ENCODE measurements around the gene HSPA2.
"Not testable (repeated sequence)": the region's sequence is repeated elsewhere in the genome, so short reads cannot be mapped to it uniquely, and the experiment has no call there.

HSPA2 gene

DNA sequence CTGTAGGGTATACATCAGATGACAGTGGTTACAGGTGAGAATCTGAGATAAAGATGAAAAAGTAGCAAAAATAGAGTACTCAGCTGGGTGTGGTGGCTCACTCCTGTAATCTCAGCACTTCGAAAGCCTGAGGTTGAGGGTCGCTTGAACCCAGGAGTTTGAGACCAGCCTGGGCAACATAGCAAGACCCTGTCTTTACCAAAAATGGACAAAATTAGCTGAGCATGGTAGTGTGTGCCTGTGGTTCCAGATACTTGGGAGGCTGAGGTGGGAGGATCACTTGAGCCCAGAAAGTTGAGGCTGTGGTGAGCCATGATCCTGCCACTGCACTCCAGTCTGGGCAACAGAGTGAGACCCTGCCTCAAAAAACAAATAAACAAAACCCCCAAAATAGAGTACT, 17.7 kb downstream of the HSPA2 start:
- in situ Hi-C loops (cut with MboI; ENCODE audit: low sequenced_read_pairs): not testable (repeated sequence)

DNA sequence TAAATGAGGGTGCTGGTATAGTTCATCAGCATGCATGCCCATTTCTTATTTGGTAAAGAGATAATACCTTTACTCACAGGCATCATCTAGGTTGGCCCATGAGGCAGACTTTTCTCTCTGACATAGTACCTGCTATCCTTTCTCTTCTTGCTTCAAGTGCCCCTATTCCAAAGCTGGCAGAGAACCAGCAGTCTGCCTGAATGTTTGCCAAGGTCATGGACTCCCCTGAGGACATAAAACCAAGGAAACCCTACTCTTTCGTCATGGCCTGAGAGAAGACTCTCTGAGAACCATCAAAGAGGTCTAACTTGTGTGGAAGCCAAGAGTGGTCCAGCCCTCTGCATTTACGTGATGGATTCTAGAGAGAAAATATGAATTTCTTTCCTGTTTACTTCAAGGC, 21.1 kb downstream of the HSPA2 start:
- in situ Hi-C loops (cut with MboI; ENCODE audit: low sequenced_read_pairs): no loop called here

DNA sequence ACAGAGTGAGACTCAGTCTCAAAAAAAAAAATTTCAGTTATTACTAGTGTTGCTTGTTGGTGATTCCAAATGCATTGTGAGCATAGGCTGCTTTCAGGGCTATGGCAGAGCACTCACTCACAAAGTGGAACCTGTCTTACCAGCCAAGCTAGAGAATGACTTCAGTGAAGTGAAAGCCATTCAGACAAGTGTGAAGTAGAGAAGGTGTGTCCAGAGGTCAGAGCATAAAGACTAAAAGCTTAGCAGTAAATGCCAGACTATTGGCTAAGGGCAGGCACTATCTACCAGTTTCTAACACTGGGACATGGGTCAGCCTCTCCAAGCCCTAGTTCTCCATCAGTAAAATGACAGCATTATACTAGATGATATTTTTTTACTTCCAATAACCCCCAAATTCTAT, 21.9 kb downstream of the HSPA2 start:
- in situ Hi-C loops (cut with MboI; ENCODE audit: low sequenced_read_pairs): no loop called here

GRCh38 chr14:64563696-64564095, 23.2 kb downstream of the HSPA2 start:
- in situ Hi-C loops (cut with MboI; ENCODE audit: low sequenced_read_pairs): no loop called here

DNA sequence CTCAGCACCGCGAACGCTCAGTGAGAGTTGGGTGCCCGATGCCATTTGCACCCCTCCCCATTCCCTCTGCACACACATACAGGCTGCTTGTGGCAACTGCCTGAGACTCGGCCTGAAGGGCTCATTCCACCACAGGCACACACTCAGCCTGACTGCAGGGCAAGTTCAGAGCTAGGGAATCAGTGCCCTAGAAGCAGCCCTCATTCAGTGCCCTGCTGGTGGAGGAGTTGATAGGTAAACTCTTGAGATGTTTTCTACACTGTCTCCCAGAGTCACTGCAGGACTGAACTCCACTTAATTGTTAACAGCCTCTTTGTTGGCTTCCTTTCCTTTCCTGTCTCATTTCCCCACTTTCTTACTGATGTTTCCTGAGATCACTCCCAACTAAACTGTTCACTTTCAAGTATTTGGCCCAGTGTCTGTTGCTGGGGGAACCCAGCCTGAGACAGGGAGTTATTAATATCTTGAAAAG, 26.1 kb downstream of the HSPA2 start:
- in situ Hi-C loops (cut with MboI; ENCODE audit: low sequenced_read_pairs): no loop called here

DNA sequence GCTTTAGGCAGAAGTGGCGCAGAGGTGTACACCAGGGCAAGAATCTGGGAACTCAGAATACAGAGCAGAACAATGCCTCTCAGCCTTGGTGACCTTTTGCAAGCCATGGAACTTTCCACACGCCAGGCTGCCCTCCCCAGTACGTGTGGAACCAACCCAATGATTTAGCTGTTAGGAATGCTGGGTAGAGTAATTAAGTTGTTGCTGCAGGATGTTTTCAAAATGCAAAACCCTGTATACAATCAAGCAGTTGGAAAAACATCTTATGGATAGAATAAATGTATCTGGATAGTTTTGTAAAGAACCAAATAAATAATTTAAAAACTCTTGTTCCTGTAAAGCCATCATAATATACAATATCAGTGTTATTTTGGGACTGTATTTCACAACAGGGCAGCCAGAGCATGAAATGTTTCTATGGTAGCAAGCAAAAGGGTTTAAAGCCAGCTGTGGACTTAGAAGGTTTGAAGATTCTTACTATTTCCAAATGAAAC, 28.6 kb downstream of the HSPA2 start:
- in situ Hi-C loops (cut with MboI; ENCODE audit: low sequenced_read_pairs): no loop called here

DNA sequence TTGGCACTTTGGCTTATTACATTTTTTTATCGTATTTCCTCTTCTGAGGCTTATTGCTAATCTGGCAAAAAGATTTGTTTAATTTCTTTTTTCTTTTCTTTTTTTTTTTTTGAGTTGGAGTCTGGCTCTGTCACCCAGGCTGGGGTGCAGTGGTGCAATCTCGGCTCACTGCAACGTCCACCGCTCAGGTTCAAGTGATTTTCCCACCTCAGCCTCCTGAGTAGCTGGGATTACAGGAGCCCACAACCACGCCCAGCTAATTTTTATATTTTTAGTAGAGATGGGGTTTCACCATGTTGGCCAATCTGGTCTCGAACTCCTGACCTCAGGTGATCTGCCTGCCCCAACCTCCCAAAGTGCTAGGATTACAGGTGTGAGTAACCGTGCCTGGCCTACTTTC, 29.1 kb downstream of the HSPA2 start:
- in situ Hi-C loops (cut with MboI; ENCODE audit: low sequenced_read_pairs): not testable (repeated sequence)

GRCh38 chr14:64572386-64573104, 32.0 kb downstream of the HSPA2 start:
- in situ Hi-C loops (cut with MboI; ENCODE audit: low sequenced_read_pairs): no loop called here

GRCh38 chr14:64573109-64573508, 32.6 kb downstream of the HSPA2 start:
- in situ Hi-C loops (cut with MboI; ENCODE audit: low sequenced_read_pairs): no loop called here

- in situ Hi-C loops (cut with MboI; ENCODE audit: low sequenced_read_pairs): no loop called here
These were observed 34.0 kb downstream of the HSPA2 start for GRCh38 chr14:64574371-64575107.

DNA sequence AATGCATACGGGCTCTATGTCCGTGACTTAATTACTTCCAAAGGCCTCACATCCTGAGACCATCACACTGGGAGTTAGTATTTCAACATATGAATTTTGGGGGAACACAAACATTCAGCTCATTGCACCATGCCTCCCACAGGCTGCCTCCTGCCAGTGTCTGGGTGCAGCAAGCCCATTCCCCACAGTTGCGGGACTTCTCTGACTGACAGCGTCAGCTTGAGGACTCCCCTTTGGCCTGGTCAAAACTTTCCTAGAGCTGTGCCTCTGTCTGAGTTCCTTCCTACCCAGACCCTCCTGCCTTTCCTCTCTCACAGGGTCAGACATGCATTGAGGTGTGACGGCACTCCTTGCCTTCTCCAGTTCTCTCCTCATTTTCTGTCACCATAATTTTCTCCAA, 36.7 kb downstream of the HSPA2 start:
- in situ Hi-C loops (cut with MboI; ENCODE audit: low sequenced_read_pairs): no loop called here

- in situ Hi-C loops (cut with MboI; ENCODE audit: low sequenced_read_pairs): no loop called here
These were observed 39.9 kb downstream of the HSPA2 start for GRCh38 chr14:64580467-64580866.

GRCh38 chr14:64581363-64581762, 40.8 kb downstream of the HSPA2 start:
- in situ Hi-C loops (cut with MboI; ENCODE audit: low sequenced_read_pairs): no loop called here

GRCh38 chr14:64581817-64582216, 41.3 kb downstream of the HSPA2 start:
- in situ Hi-C loops (cut with MboI; ENCODE audit: low sequenced_read_pairs): no loop called here

- in situ Hi-C loops (cut with MboI; ENCODE audit: low sequenced_read_pairs): no loop called here
These were observed 43.6 kb downstream of the HSPA2 start for GRCh38 chr14:64584190-64584589.

GRCh38 chr14:64591809-64592208, 51.3 kb downstream of the HSPA2 start:
- in situ Hi-C loops (cut with MboI; ENCODE audit: low sequenced_read_pairs): no loop called here
